GM12873 (cell line): ENCODE data around the gene STAB2.

Experiments
- TF ChIP-seq, protein P1 (sequence below): IDR thresholded peaks from 2 replicates; pipeline ENCODE4 v1.5.1; 2012; ENCODE audit warnings: low read depth, mild to moderate bottlenecking, moderate library complexity, low read length, control low read depth; ENCODE audit not compliant: insufficient read depth; ENCODE audit errors: missing control alignments

STAB2 gene

DNA sequence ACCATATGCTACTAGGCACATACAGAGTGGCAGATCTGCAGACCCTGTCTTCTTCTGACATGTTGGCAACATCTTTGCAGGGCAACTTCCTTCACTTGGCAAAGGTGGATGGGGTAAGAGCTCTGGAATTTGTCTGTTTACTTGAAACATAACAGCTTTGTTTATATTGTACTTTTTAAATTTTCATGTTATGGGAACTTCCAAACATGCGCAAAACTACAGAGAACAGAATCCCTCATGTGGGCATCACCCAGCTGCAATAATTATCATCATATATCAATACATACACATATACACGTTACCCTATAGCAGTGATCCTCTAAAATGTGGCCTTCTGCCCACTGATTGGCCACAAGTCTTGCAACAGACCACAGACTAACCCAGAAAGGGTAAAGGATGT, 103.4 kb downstream of the STAB2 start:
- TF ChIP-seq, protein P1, sequence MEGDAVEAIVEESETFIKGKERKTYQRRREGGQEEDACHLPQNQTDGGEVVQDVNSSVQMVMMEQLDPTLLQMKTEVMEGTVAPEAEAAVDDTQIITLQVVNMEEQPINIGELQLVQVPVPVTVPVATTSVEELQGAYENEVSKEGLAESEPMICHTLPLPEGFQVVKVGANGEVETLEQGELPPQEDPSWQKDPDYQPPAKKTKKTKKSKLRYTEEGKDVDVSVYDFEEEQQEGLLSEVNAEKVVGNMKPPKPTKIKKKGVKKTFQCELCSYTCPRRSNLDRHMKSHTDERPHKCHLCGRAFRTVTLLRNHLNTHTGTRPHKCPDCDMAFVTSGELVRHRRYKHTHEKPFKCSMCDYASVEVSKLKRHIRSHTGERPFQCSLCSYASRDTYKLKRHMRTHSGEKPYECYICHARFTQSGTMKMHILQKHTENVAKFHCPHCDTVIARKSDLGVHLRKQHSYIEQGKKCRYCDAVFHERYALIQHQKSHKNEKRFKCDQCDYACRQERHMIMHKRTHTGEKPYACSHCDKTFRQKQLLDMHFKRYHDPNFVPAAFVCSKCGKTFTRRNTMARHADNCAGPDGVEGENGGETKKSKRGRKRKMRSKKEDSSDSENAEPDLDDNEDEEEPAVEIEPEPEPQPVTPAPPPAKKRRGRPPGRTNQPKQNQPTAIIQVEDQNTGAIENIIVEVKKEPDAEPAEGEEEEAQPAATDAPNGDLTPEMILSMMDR = no peak

DNA sequence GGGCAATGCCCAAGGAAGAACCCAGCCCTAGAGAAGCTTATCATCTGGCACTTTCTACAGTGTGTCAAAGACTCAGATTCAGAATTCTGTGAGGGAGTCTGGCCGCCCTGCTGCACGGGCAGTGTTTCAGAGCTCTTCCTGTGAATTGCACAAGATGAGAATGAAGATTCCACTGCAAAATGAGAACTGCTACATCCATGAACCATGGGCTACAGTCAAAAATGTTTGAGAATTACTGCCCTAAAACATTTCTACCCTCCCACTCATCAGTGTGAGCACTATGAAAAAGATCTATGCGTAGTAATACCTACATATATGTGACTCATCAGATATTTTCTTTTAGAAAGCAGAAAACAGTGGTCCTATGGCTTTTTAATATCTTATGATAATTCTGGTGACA, 104.0 kb downstream of the STAB2 start:
- TF ChIP-seq, protein P1 = no peak

DNA sequence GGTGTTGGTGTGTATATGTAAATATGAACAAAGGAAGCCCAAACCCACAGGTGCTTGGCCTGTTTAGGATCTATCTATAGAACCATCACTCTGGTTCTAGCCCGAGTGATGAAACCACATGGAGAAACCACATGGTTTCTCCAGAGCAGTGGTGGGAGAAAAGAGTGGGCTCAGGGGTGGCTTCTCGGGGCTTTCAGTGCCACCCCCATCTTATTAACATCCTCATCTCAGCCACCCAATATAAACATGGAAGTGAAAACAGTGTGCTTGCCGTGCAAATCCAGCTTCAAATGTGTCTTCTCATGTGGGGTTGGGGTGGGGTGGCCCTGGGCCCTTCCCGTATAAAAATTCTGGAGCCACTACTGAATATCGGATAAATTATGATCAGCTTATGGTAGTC, 109.0 kb downstream of the STAB2 start:
- TF ChIP-seq, protein P1 = no peak

DNA sequence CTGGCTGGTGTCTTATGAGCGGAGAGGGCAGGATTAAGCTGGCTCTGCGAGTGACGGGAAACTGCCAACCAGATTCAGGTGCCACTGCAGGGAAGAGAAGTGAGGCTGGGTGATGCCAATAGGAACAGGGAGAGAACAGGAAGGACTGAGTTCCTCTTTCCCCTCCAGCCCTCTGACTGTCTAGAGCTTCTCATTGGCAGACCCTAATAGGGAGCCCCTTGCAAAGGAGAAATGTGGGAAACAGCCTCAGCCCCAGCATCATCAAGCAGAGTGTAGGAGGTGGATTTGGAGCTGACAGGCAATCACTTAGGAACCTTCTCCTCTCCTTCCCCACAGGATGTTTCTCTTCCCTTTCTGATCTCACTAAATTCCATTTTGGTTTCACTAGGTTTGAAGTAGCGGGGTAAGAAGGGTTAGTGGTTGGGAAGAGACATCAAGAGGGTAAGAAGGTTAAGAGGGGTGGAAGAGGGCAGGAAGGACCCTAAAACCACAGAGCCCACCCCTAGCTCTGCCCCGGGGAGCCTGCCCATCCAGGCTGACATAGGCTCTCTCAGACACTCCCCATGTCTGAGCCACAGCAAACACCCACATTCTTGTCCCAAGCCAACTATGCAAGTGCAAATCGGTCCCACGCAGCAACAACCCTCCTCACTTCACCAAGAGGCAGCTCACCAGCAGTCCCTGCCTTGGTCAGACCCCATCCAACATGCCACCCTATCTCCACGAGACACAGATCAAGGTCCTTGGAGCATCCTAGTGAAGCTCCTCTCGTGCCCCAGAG, 111.1 kb downstream of the STAB2 start:
- TF ChIP-seq, protein P1 = no peak

DNA sequence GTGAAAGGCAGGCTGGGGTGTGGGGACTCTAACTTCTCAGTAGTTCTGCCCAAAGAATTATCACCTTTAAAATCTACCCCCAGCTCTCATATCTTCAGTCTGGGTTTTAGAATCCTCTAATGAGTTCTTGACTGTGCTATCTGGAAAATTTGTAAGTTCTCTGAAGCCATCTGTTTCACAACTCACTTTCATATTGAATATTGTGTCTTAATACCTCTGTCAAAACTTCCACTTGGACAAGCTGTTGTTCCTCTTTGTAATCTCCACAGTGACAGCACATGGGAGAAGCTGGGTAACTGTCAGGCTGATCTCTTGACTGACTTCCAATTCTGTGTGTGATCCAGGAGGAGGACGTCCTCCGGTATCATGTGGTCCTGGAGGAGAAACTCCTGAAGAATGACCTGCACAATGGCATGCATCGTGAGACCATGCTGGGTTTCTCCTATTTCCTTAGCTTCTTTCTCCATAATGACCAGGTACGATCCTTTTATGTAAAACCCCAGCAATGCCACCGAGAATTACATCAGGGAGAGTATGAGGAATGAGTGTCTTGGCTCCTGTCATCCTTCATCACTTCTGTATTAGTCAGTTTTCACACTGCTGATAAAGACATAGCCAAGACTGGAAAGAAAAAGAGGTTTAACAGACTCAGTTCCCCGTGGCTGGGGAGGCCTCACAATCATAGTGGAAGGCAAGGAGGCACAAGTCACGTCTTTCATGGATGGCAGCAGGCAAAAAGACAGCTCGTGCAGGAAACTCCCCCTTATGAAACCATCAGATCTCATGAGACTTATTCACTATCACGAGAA, 111.9 kb downstream of the STAB2 start:
- TF ChIP-seq, protein P1 = no peak

DNA sequence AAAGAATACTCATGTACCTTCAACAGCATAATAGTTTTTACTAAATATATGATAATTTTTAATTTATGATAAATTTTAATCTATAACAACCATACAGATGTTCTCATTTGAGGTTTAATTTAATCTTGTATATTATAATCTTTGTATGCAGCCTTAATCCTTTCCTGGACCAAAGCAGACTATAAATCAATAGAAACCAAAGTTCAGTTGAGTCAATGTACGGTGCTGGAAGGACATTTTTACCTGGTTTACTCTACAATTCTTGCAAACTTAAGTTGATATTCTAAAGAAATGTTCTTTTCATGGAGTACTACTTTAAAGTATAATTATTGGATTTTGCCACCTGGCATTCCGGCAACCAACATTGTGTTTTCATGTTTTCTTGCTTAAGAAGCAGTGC, 118.0 kb downstream of the STAB2 start:
- TF ChIP-seq, protein P1 = no peak

DNA sequence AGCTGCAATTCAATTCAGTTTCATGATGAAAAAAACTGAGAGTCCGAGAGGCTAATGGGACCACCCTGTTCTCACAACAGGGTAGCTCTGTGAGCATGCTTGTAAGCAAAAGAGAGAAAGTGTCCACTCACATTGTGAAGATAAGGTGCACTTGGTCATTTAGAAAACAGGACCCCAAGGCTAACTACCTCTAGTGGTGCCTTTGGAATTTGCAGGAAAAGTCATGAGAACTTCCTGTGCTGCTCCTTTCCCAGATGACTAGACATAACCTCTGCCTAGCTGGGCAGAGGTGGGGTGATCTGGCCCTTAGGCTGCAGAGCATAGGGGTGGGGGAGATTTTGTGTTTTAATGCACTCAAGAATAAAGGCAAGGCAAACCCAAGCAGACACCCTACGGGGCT, 118.9 kb downstream of the STAB2 start:
- TF ChIP-seq, protein P1 = peak; percentile 27
